HCT116 (cell line): ENCODE results near the gene QKI.

Source experiments
- EZH2 ChIP-seq: fragments of 200-600 bp; sonication (generic); IDR thresholded peaks from 2 replicates; pipeline ENCODE4 v1.6.1; 2017; ENCODE audit warnings: antibody characterized with exemption, mixed run types
- POLR2A ChIP-seq: IDR thresholded peaks from 2 replicates; pipeline ENCODE4 v1.7.0; 2011; ENCODE audit warnings: borderline replicate concordance; ENCODE audit not compliant: insufficient read depth, insufficient read length; ENCODE audit errors: extremely low read depth
- POLR2AphosphoS5 ChIP-seq: IDR thresholded peaks from 2 replicates; pipeline ENCODE4 v1.6.1; 2011; ENCODE audit warnings: mild to moderate bottlenecking, low read depth, low read length, moderate library complexity

DNA sequence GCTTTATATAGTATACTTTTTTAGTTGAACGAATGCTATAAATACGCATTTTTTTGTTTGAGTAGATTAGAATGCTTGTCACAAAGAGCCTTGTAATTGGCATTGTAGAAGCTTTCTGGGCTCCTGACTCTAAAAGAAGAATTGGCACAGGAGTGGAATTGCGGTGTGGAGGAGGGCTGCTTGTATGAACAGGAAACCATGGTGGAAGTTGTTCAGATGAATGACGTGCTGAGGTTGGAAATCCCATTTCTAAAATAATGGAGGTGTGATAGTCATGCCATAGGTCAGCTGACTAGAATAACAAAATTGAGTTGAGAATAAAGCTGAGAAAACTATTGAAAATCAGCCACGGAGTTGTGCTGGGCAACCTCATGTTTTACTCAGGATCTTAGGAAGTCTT, 174.9 kb downstream of the QKI start:
- TF ChIP-seq EZH2 (no peak), POLR2A (no peak), POLR2AphosphoS5 (no peak)
